ENCODE measurements around the gene HOXA13. TPM values are rescaled to one million over a fixed set of nuclear protein-coding genes. Genes with fewer than 3 reads are reported as not detected.

HOXA13 gene
- total and polyA plus RNA-seq, 2 experiments from 2014 or later: not detected

DNA sequence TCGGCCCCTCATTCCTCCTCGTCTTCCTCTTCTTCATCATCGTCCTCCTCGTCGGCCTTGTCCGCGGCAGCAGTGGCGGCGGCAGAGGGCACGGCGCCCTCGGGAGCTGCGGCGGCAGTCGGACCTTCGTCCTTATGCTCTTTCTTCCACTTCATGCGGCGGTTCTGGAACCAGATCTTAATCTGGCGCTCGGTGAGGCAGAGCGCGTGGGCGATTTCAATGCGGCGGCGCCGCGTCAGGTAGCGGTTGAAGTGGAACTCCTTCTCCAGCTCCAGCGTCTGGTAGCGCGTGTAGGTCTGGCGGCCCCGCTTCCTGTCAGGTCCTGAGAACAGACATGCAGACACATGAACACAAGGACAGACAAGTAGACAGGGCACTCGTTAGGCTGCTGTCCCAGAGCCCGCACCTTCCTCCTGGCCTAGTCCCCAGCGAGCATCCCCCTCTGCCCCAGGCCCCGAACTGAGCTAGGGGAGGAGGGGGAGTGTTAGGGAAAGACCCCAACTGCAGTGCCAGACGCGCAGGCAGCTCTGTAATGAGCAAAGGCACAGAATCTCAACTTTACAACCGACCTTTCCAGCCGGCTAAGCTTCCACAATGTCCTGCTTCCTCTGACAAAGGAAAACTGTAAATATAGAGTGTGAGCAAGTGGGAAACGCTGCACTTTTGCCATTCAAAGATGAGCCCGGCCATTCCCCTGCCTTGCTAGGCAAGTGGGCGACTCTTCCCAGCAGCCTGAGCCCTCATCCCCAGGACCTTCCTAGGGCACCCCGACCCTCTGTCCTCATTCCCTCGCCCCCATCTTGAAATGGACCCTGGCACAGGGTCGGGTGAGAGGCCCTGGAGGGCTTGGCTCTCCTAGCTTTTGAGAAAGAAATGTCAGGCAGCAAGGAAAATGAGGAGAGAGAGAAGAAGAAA lies 44.7 kb downstream of the HOXA13 start:
- no peaks in the 10 kb centered on the region for H3K4me1 ChIP-seq (ENCODE audit: low read depth)
- H3K27me3 ChIP-seq: peaks cover 100% of the 10 kb centered on the region
- TF ChIP-seq CTCF (IDR thresholded peaks at IDR 0.05; ENCODE audit: low read depth, low read length): no peak
- no peak overlapping the region for H3K4me3 ChIP-seq
- no peaks in the 10 kb centered on the region for H3K36me3 ChIP-seq
- H3K9me3 ChIP-seq (ENCODE audit: low read depth): no peaks in the 10 kb centered on the region
- H3K27ac ChIP-seq: no peak overlapping the region
- DNase-seq (ENCODE audit: low read depth in 1 of 2, low spot score in 1 of 2): no peak

GRCh38 chr7:27154369-27154768 lies 45.5 kb downstream of the HOXA13 start:
- Histone ChIP-seq H3K27me3 (peaks cover 100% of the 10 kb centered on the region), H3K4me3 (no peak overlapping the region), H3K9me3 (ENCODE audit: low read depth) (no peaks in the 10 kb centered on the region), H3K36me3 (no peaks in the 10 kb centered on the region), H3K4me1 (ENCODE audit: low read depth) (no peaks in the 10 kb centered on the region), H3K27ac (no peak overlapping the region)
- no peak for TF ChIP-seq CTCF (IDR thresholded peaks at IDR 0.05; ENCODE audit: low read depth, low read length)
- no peak for DNase-seq (ENCODE audit: low read depth in 1 of 2, low spot score in 1 of 2)

- Histone ChIP-seq H3K36me3 (no peaks in the 10 kb centered on the region), H3K4me1 (ENCODE audit: low read depth) (no peaks in the 10 kb centered on the region)
These were observed 46.4 kb downstream of the HOXA13 start for GRCh38 chr7:27153526-27153925.

DNA sequence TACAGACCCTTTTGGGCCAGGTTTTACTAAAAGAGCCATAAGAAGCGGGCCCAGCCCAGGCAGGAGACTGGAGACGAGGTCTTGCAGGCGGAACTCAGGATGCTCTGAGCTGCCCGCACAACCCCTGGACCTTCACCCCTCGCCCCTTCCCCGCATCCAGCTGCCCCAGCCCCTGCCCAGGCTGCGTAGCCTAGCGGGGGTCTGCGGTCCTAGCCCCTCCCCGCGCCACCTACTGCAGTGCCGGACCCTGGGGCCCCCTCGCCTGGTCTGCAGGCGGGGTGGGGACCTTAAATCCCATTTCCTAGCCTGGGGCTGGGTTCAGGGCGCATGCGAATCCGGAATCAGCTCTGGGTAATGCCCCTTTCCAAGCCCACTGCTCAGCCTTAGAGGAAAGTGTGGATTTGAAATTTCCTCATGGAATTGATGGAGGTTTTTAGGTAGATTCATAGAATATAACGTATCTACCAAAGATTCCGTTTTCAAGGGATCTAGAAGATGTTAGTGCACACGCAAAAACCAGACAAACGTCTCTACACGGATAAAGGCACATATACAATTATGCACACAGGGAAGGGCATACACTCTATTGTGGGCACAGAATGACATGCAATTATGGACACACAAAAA lies 47.0 kb downstream of the HOXA13 start:
- H3K9me3 ChIP-seq (ENCODE audit: low read depth): no peaks in the 10 kb centered on the region
- no peaks in the 10 kb centered on the region for H3K4me1 ChIP-seq (ENCODE audit: low read depth)
- H3K36me3 ChIP-seq: no peaks in the 10 kb centered on the region
- no peak overlapping the region for H3K27ac ChIP-seq
- H3K4me3 ChIP-seq: no peak overlapping the region
- H3K27me3 ChIP-seq: peaks cover 100% of the 10 kb centered on the region
- DNase-seq (ENCODE audit: low read depth in 1 of 2, low spot score in 1 of 2): no peak
- no peak for TF ChIP-seq CTCF (IDR thresholded peaks at IDR 0.05; ENCODE audit: low read depth, low read length)

More at GRCh38 chr7:27153526-27153925, 46.4 kb downstream of the HOXA13 start:
- Histone ChIP-seq H3K27ac (no peak overlapping the region), H3K9me3 (ENCODE audit: low read depth) (no peaks in the 10 kb centered on the region), H3K4me3 (no peak overlapping the region), H3K27me3 (peaks cover 100% of the 10 kb centered on the region)
- no peak for TF ChIP-seq CTCF (IDR thresholded peaks at IDR 0.05; ENCODE audit: low read depth, low read length)
- no peak for DNase-seq (ENCODE audit: low read depth in 1 of 2, low spot score in 1 of 2)

GRCh38 chr7:27151931-27152815 lies 47.7 kb downstream of the HOXA13 start, which contains the start of gene HOXA3:
TSS of gene HOXA3 (minus strand) at chr7:27152583. CDS start at chr7:27110640, 41,943 bp downstream.
- Histone ChIP-seq H3K27me3 (peaks cover 100% of the 10 kb centered on the region), H3K4me3 (no peak within 1 kb of the TSS), H3K36me3 (no peaks in the 10 kb centered on the region), H3K9me3 (ENCODE audit: low read depth) (no peaks in the 10 kb centered on the region), H3K27ac (no peak within 1 kb of the TSS), H3K4me1 (ENCODE audit: low read depth) (no peaks in the 10 kb centered on the region)
- TF ChIP-seq CTCF (IDR thresholded peaks at IDR 0.05; ENCODE audit: low read depth, low read length): no peak
- no peak for DNase-seq (ENCODE audit: low read depth in 1 of 2, low spot score in 1 of 2)

All from cardiac muscle cell (in vitro differentiated cells and primary cell).